Glutamatergic neuron (in vitro differentiated cells): Measurements from ENCODE around the gene CUL5. TPM values are rescaled to one million over a fixed set of nuclear protein-coding genes. Genes with fewer than 3 reads are reported as not detected.
A peak's percentile ranks its signal among the peaks of the same experiment; 100 is the strongest.
"Not testable (repeated sequence)": the region's sequence is repeated elsewhere in the genome, so short reads cannot be mapped to it uniquely, and the experiment has no call there.

Source experiments
- DNase-seq: peaks from one replicate; pipeline ENCODE4 v3.0.0; 2022
- H3K27ac Mint-ChIP-seq: one replicate; pipeline ENCODE4 v1.8.0; 2020; ENCODE audit warnings: mild to moderate bottlenecking, mixed read lengths, inconsistent platforms; ENCODE audit not compliant: unreplicated experiment
- H3K27me3 Mint-ChIP-seq: one replicate; pipeline ENCODE4 v1.8.0; 2020; ENCODE audit warnings: mild to moderate bottlenecking, moderate library complexity, mixed read lengths, inconsistent platforms; ENCODE audit not compliant: unreplicated experiment
- H3K36me3 Mint-ChIP-seq: one replicate; pipeline ENCODE4 v1.8.0; 2020; ENCODE audit warnings: mild to moderate bottlenecking, mixed read lengths, inconsistent platforms; ENCODE audit not compliant: unreplicated experiment
- H3K4me1 Mint-ChIP-seq: one replicate; pipeline ENCODE4 v1.8.0; 2020; ENCODE audit warnings: mild to moderate bottlenecking, low read depth, mixed read lengths, inconsistent platforms; ENCODE audit not compliant: unreplicated experiment
- H3K4me3 Mint-ChIP-seq: one replicate; pipeline ENCODE4 v1.8.0; 2020; ENCODE audit warnings: mild to moderate bottlenecking, mixed read lengths, inconsistent platforms; ENCODE audit not compliant: unreplicated experiment
- H3K9me3 Mint-ChIP-seq: one replicate; pipeline ENCODE4 v1.8.0; 2020; ENCODE audit warnings: mild to moderate bottlenecking, moderate library complexity, mixed read lengths, inconsistent platforms; ENCODE audit not compliant: unreplicated experiment
- total RNA-seq: library from RNA; stranded (reverse); fragmentation: NEBNext Ultra II Directional; extraction: Animal tissue kit (Norgen Biotek cat#: 25700); gene quantifications from one replicate; pipeline ENCODE4 v1.2.1, GENCODE V29; 2021; ENCODE audit not compliant: unreplicated experiment
- TF ChIP-seq, protein P1 (sequence below): fragments of 200-600 bp; sonication (generic); IDR thresholded peaks from one replicate; pipeline ENCODE4 v1.5.0; 2021; ENCODE audit not compliant: partially characterized antibody, unreplicated experiment

The CUL5 gene
- total RNA-seq, 1 donor from 2014 or later = 40.5 TPM

DNA sequence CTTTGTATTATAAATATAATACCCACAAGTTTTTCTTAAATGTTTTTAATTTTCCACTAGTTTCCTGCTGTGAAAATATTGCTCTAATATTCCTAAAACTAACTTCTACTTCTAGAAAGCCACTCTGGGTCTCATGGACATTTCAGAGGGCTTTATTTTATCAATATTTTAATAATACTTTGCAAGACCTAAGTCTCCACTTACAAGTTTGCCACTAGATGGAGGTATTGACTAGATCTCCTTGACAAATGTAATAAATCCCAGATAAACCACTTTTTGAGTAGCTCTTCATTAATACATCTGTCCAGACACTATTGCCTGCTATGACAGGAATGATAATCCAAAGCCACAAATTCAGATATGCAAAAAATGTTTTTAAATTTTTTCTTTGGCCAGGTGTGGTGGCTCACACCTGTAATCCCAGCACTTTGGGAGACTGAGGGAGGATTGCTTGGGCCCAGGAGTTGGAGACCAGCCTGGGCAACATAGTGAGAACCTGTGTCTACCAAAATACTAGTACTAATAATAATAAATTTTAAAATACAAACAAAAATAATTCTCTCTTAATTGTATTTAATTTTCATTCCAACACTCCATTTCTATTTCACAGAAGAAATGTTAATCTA lies 109.2 kb downstream of the CUL5 start:
- TF ChIP-seq, protein P1, sequence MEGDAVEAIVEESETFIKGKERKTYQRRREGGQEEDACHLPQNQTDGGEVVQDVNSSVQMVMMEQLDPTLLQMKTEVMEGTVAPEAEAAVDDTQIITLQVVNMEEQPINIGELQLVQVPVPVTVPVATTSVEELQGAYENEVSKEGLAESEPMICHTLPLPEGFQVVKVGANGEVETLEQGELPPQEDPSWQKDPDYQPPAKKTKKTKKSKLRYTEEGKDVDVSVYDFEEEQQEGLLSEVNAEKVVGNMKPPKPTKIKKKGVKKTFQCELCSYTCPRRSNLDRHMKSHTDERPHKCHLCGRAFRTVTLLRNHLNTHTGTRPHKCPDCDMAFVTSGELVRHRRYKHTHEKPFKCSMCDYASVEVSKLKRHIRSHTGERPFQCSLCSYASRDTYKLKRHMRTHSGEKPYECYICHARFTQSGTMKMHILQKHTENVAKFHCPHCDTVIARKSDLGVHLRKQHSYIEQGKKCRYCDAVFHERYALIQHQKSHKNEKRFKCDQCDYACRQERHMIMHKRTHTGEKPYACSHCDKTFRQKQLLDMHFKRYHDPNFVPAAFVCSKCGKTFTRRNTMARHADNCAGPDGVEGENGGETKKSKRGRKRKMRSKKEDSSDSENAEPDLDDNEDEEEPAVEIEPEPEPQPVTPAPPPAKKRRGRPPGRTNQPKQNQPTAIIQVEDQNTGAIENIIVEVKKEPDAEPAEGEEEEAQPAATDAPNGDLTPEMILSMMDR = peak; percentile 36
- DNase-seq = no peak
- H3K36me3 Mint-ChIP-seq = no peaks in the 10 kb centered on the region
- H3K4me3 Mint-ChIP-seq = no peak overlapping the region
- peaks cover 2% of the 10 kb centered on the region for H3K27me3 Mint-ChIP-seq
- H3K9me3 Mint-ChIP-seq = peaks cover 7% of the 10 kb centered on the region
- H3K27ac Mint-ChIP-seq = no peak overlapping the region
- peaks cover 5% of the 10 kb centered on the region for H3K4me1 Mint-ChIP-seq

DNA sequence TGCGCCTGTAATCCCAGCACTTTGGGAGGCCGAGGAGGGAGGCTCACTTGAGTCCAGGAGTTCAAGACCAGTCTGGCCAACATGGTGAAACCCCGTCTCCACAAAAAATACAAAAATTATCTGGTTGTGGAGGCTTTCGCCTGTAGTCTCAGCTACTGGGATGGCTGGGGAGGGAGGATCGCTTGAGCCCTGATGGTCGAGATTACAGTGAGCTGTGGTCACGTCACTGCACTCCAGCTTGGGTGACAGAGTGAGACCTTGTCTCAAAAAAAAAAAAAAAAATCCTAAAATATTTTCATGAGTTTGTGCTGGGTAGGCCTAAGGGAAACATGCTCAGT lies 112.2 kb downstream of the CUL5 start:
- not testable (repeated sequence) for H3K36me3 Mint-ChIP-seq, H3K9me3 Mint-ChIP-seq, H3K4me1 Mint-ChIP-seq, DNase-seq, H3K27me3 Mint-ChIP-seq
- peak overlapping the region; percentile 43 for H3K27ac Mint-ChIP-seq
- peak overlapping the region; percentile 34 for H3K4me3 Mint-ChIP-seq

DNA sequence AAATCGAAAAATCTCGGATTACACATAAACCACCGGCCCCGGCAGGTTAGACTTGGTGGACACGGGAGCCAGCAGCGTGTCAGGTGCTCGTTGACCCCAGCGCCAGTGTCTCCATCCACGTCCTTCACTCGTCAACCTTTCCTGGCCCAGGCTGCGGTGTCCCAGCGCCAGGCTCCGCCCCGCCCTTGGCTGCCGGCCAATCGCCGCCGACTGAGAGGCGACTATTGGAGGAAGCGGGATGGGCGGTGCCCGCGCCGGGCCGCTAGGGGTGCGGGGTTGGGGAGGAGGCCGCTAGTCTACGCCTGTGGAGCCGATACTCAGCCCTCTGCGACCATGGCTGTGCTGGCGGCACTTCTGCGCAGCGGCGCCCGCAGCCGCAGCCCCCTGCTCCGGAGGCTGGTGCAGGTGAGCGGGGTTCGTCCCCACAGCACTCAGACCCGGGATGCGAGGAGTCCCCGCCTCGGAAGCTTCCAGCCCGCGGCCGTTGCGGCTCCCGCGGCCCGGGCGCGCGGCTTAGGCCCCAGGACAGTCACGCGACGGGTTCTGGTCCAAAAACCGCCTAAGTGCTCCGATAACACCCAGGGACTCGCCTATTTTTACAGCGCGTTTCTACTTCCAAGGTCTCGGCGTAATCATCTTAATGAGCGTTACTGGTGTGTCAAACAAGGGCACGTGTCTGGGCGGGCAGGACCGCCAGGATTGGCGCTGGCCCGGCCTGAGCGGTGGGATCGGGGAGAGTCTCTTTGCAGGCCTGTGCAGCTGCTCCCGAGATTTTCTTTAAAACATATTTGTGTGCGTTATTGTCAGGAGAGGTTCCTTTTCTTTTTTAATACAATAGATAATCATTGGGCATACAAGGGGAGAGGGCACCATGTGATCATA lies 112.8 kb downstream of the CUL5 start, which contains the start of gene ACAT1:
TSS of gene ACAT1 (plus strand) at position 294 of the 882 bp plus-strand sequence. CDS start at position 334, 40 bp downstream.
- Mint-ChIP-seq H3K27me3 (peaks cover 5% of the 10 kb centered on the region), H3K36me3 (no peaks in the 10 kb centered on the region), H3K27ac (peak within 1 kb of the TSS; percentile 85), H3K4me3 (peak within 1 kb of the TSS; percentile 95), H3K4me1 (peaks cover 8% of the 10 kb centered on the region), H3K9me3 (peaks cover 7% of the 10 kb centered on the region)
- DNase-seq = peak; percentile 99
- TF ChIP-seq, protein P1 = peak; percentile 71

DNA sequence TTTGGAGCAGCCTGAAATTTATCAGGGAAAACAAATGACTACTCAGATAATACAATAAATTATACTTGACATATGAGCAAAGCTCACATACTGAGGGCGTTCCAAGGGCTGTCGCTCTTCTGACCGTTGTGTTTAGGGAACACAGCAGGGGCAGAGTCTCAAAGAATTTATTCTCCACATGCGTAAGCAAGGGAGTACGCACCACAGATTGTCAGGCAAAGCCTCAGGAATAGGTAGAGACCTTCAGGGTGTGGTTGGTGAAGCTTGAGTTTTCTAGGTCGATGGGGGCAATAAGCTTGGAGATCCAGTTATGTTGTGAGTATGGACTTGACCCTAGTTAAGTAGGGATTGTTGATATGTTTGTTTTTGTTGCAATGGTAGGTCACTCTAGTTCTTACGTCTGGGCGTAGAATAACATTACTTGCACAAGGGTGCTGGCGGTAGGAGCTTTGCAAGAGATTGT lies 113.5 kb downstream of the CUL5 start:
- peaks cover 7% of the 10 kb centered on the region for H3K9me3 Mint-ChIP-seq
- peak overlapping the region; percentile 85 for H3K27ac Mint-ChIP-seq
- peak overlapping the region; percentile 95 for H3K4me3 Mint-ChIP-seq
- H3K36me3 Mint-ChIP-seq = no peaks in the 10 kb centered on the region
- H3K27me3 Mint-ChIP-seq = peaks cover 5% of the 10 kb centered on the region
- no peak for DNase-seq
- TF ChIP-seq, protein P1 = no peak
- H3K4me1 Mint-ChIP-seq = peaks cover 8% of the 10 kb centered on the region

DNA sequence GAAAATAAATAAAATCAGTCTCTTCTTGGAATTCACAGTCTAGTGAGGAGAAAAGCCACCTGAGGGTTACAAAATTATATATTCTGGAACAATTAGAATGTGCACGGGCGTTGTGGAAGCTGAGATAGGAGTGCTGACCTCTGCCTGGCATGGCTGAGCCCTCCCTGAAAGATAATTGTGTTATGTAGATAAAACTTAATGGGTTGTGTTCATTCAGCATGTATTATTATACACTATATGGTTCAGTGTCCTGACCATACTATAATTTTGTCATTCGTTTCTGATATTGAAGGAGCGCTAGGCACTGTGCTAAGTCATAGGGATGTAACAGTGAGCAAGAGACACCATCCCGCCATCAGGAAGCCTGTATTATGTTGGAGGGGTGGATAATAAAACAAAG lies 116.4 kb downstream of the CUL5 start:
- Mint-ChIP-seq H3K9me3 (peaks cover 7% of the 10 kb centered on the region), H3K36me3 (no peaks in the 10 kb centered on the region), H3K27me3 (peaks cover 5% of the 10 kb centered on the region), H3K27ac (no peak overlapping the region), H3K4me1 (peaks cover 8% of the 10 kb centered on the region), H3K4me3 (no peak overlapping the region)
- TF ChIP-seq, protein P1 = no peak
- no peak for DNase-seq
